ENCODE data around the gene APOBEC3H. TPM values are rescaled to one million over a fixed set of nuclear protein-coding genes. Genes with fewer than 3 reads are reported as not detected.
A peak's percentile ranks its signal among the peaks of the same experiment; 100 is the strongest.

APOBEC3H gene
- total and polyA plus RNA-seq, 4 donors = 0.57 to 1.2 TPM; not detected in 2

DNA sequence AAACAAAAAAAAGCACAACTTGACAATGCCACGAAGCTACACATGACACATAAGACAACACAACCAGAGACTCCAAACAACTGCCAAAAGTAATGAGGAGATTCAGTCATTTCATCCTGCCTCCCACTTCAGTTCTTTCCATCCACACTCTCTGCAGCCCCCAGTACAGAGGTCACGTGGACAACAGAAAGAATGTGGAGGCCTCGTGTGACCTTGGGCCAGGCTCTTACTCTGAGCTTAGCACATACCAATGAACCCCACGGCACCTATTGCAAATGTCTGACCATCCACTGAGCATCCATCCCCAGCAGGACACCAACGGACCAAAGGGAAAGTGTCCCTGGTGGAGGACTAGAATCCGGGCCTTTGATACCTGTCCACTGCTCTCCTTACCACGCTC lies 42.9 kb downstream of the APOBEC3H start:
- Histone ChIP-seq H3K4me3 (no peak overlapping the region), H3K36me3 (ENCODE audit: control insufficient read depth in 4 of 4, insufficient read depth in 4 of 4, low read length in 4 of 4) (peaks cover 0 to 7% (median 0%) of the 10 kb centered on the region in 4 donors), H3K9ac (ENCODE audit: insufficient read depth in 1 of 2, low read length in 2 of 2) (no peak overlapping the region), H3K27me3 (ENCODE audit: control insufficient read depth in 3 of 3, insufficient read depth in 3 of 3, low read length in 2 of 3) (no peaks in the 10 kb centered on the region), H3K27ac (ENCODE audit: low read depth in 1 of 2, low read length in 1 of 2) (no peak overlapping the region), H3K9me3 (ENCODE audit: control insufficient read depth in 4 of 4, insufficient read depth in 3 of 4, low read length in 3 of 4) (no peaks in the 10 kb centered on the region), H3K4me1 (ENCODE audit: control insufficient read depth in 5 of 5, insufficient read depth in 5 of 5, low read length in 5 of 5) (peaks cover 0 to 11% (median 4%) of the 10 kb centered on the region in 5 donors)
- TF ChIP-seq, protein P1, sequence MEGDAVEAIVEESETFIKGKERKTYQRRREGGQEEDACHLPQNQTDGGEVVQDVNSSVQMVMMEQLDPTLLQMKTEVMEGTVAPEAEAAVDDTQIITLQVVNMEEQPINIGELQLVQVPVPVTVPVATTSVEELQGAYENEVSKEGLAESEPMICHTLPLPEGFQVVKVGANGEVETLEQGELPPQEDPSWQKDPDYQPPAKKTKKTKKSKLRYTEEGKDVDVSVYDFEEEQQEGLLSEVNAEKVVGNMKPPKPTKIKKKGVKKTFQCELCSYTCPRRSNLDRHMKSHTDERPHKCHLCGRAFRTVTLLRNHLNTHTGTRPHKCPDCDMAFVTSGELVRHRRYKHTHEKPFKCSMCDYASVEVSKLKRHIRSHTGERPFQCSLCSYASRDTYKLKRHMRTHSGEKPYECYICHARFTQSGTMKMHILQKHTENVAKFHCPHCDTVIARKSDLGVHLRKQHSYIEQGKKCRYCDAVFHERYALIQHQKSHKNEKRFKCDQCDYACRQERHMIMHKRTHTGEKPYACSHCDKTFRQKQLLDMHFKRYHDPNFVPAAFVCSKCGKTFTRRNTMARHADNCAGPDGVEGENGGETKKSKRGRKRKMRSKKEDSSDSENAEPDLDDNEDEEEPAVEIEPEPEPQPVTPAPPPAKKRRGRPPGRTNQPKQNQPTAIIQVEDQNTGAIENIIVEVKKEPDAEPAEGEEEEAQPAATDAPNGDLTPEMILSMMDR (IDR thresholded peaks at IDR 0.05; ENCODE audit: control extremely low read depth, extremely low read depth) = no peak
- DNase-seq (no peak), ATAC-seq (ENCODE audit: insufficient read depth, low FRiP score) (no peak)
- WGBS, 2 donors = 83 to 91% methylated on average over 7 of the region's 7 CpGs

DNA sequence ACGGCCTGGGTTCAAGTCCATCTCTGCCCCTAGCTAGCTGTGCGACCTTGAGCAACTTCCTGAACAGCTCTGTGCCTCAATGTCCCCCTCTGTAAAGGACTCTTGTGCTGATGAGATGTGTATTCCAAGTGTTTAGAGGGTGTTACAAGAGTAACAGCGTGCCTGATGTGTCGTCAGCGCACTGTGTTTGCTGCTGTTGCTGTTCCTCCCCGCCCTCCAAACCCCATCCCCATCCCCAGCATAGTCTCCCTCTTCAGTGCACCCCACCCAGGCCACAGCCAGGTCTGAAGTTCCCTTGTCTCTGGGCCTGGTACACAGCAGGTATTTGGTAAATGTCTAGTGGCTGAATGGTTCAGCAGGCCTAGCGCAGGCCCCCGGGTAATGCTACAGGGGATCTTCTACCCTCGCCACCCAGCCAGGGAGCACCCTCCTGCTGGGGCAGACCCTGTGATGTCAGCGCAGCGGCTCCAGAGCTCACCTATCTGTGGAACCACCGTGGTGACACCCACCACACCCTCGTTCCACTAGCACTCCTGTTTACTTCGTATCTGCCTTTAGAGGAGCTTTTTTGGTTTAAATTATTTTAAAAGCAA lies 45.1 kb downstream of the APOBEC3H start:
- H3K27me3 ChIP-seq (ENCODE audit: control insufficient read depth in 3 of 3, insufficient read depth in 3 of 3, low read length in 2 of 3) = no peaks in the 10 kb centered on the region
- no peak overlapping the region for H3K27ac ChIP-seq (ENCODE audit: low read depth in 1 of 2, low read length in 1 of 2)
- H3K4me1 ChIP-seq (ENCODE audit: control insufficient read depth in 5 of 5, insufficient read depth in 5 of 5, low read length in 5 of 5) = peaks cover 0 to 18% (median 8%) of the 10 kb centered on the region in 5 donors
- 93 to 95% methylated on average over 14 of the region's 14 CpGs for WGBS, 2 donors
- H3K36me3 ChIP-seq (ENCODE audit: control insufficient read depth in 4 of 4, insufficient read depth in 4 of 4, low read length in 4 of 4) = peaks cover 0 to 7% (median 0%) of the 10 kb centered on the region in 4 donors
- TF ChIP-seq, protein P1 (IDR thresholded peaks at IDR 0.05; ENCODE audit: control extremely low read depth, extremely low read depth) = no peak
- H3K9ac ChIP-seq (ENCODE audit: insufficient read depth in 1 of 2, low read length in 2 of 2) = no peak overlapping the region
- ATAC-seq (ENCODE audit: insufficient read depth, low FRiP score) (no peak), DNase-seq (no peak)
- no peak overlapping the region for H3K4me3 ChIP-seq
- no peaks in the 10 kb centered on the region for H3K9me3 ChIP-seq (ENCODE audit: control insufficient read depth in 4 of 4, insufficient read depth in 3 of 4, low read length in 3 of 4)

DNA sequence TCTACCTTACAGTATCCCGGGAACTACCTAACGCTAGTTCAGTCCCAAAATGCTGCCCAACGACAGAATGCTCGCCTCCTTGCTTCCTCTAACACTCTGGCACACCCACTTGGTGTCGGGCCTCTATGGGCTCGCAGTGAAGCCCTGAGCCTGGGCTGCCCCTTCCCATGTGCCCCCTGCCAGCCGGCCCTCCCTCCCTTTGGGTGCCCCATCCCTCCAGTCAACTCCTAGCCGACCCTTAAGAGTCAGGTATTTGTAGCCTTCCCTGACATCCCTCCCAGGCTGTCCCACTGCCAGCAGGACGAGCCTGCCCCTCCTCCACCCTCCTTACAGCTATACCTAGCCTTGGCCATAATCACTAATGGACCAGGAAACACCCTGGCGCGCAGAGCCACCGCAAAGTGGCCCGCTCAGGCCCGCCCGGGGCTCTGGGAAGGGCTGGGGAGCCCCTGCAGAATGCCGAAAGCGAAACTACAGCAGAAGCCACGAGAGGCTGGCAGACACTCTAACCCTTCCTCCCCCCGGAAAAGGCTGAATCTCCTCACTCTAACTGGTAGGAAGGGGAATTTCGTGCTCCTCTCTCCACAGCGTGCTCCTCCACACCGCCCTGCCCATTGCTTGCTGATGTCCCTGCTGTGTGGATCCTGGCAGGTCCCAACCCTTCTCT lies 47.2 kb downstream of the APOBEC3H start:
- peak overlapping the region in 1 of 2 donors; percentile 71 for H3K9ac ChIP-seq (ENCODE audit: insufficient read depth in 1 of 2, low read length in 2 of 2)
- peak overlapping the region; percentile 84 for H3K4me3 ChIP-seq
- H3K36me3 ChIP-seq (ENCODE audit: control insufficient read depth in 4 of 4, insufficient read depth in 4 of 4, low read length in 4 of 4) = peaks cover 0 to 6% (median 0%) of the 10 kb centered on the region in 4 donors
- WGBS, 2 donors = 5 to 7% methylated on average over 22 of the region's 22 CpGs
- DNase-seq (peak; percentile 48 to 61 (median 49)), ATAC-seq (ENCODE audit: insufficient read depth, low FRiP score) (peak; percentile 15)
- no peaks in the 10 kb centered on the region for H3K9me3 ChIP-seq (ENCODE audit: control insufficient read depth in 4 of 4, insufficient read depth in 3 of 4, low read length in 3 of 4)
- TF ChIP-seq, protein P1 (IDR thresholded peaks at IDR 0.05; ENCODE audit: control extremely low read depth, extremely low read depth) = no peak
- H3K27ac ChIP-seq (ENCODE audit: low read depth in 1 of 2, low read length in 1 of 2) = peak overlapping the region in 1 of 2 donors; percentile 83
- H3K4me1 ChIP-seq (ENCODE audit: control insufficient read depth in 5 of 5, insufficient read depth in 5 of 5, low read length in 5 of 5) = peaks cover 0 to 28% (median 8%) of the 10 kb centered on the region in 5 donors
- no peaks in the 10 kb centered on the region for H3K27me3 ChIP-seq (ENCODE audit: control insufficient read depth in 3 of 3, insufficient read depth in 3 of 3, low read length in 2 of 3)
